ENCODE results near the gene SLC26A4.

SLC26A4 gene

DNA sequence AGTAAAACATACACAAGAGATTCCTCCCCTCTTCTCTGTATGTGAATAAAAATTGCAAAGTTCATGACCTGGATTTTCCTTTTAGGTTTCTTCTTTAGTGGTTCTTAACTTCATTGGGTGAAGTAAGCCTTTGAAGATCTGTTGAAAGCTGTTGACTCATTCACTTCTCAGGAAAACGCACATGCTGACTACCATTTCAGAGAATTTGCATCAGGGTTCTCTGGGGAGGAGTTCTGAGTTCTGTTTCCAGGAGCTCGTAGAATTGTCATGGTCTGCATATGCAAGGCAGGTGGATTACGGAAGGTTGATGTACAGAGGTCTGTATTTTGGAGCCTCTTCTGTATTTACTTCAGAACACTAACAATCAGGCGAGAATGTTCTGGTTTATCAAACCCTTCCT, 962 bp upstream of the SLC26A4 start:
- no peak overlapping the region for H3K4me3 ChIP-seq (ENCODE audit: low read depth, low read length)
- no peaks in the 10 kb centered on the region for H3K36me3 ChIP-seq (ENCODE audit: control insufficient read depth, insufficient read depth, low read length)
- peaks cover 75% of the 10 kb centered on the region for H3K27me3 ChIP-seq (ENCODE audit: control insufficient read depth, insufficient read depth, low read length)
- H3K4me1 ChIP-seq (ENCODE audit: control insufficient read depth, insufficient read depth, low read length) = 0 out of 2 replicates have a peak, but pooled peaks cover 8% of the 10 kb centered on the region
- no peaks in the 10 kb centered on the region for H3K9me3 ChIP-seq (ENCODE audit: control insufficient read depth, insufficient read depth, low read length)
- no peak overlapping the region for H3K27ac ChIP-seq (ENCODE audit: low read depth, low read length)
- H3K9ac ChIP-seq (ENCODE audit: low read depth, low read length) = no peak overlapping the region

- Histone ChIP-seq H3K27ac (ENCODE audit: low read depth, low read length) (no peak overlapping the region), H3K36me3 (ENCODE audit: control insufficient read depth, insufficient read depth, low read length) (no peaks in the 10 kb centered on the region), H3K4me1 (ENCODE audit: control insufficient read depth, insufficient read depth, low read length) (0 out of 2 replicates have a peak, but pooled peaks cover 8% of the 10 kb centered on the region), H3K9me3 (ENCODE audit: control insufficient read depth, insufficient read depth, low read length) (no peaks in the 10 kb centered on the region), H3K9ac (ENCODE audit: low read depth, low read length) (no peak overlapping the region), H3K27me3 (ENCODE audit: control insufficient read depth, insufficient read depth, low read length) (peaks cover 82% of the 10 kb centered on the region), H3K4me3 (ENCODE audit: low read depth, low read length) (peak overlapping the region; percentile 68)
These were observed 645 bp downstream of the SLC26A4 start for GRCh38 chr7:107661081-107661864.

GRCh38 chr7:107661865-107662379, 1.3 kb downstream of the SLC26A4 start:
- Histone ChIP-seq H3K4me3 (ENCODE audit: low read depth, low read length) (peak overlapping the region; percentile 68), H3K4me1 (ENCODE audit: control insufficient read depth, insufficient read depth, low read length) (0 out of 2 replicates have a peak, but pooled peaks cover 9% of the 10 kb centered on the region), H3K9me3 (ENCODE audit: control insufficient read depth, insufficient read depth, low read length) (no peaks in the 10 kb centered on the region), H3K27ac (ENCODE audit: low read depth, low read length) (no peak overlapping the region), H3K36me3 (ENCODE audit: control insufficient read depth, insufficient read depth, low read length) (no peaks in the 10 kb centered on the region), H3K9ac (ENCODE audit: low read depth, low read length) (no peak overlapping the region), H3K27me3 (ENCODE audit: control insufficient read depth, insufficient read depth, low read length) (peaks cover 82% of the 10 kb centered on the region)

DNA sequence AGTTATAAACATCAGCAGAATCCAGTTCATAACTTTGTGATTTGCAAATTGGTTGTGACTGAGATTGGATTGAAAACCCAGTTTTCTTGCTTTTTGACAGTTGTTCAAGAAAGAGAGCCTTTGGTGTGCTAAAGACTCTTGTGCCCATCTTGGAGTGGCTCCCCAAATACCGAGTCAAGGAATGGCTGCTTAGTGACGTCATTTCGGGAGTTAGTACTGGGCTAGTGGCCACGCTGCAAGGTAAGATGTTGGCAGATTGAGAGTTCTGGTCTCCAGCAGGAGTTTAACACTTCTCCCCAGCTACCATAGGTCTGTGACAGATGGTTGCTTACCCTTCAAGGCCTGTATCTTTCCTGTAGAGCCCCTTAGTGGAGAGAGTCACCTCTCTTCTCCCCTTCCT, 2.6 kb downstream of the SLC26A4 start:
- no peak overlapping the region for H3K27ac ChIP-seq (ENCODE audit: low read depth, low read length)
- no peak overlapping the region for H3K9ac ChIP-seq (ENCODE audit: low read depth, low read length)
- 0 out of 2 replicates have a peak, but pooled peaks cover 11% of the 10 kb centered on the region for H3K4me1 ChIP-seq (ENCODE audit: control insufficient read depth, insufficient read depth, low read length)
- H3K9me3 ChIP-seq (ENCODE audit: control insufficient read depth, insufficient read depth, low read length) = no peaks in the 10 kb centered on the region
- peaks cover 70% of the 10 kb centered on the region for H3K27me3 ChIP-seq (ENCODE audit: control insufficient read depth, insufficient read depth, low read length)
- H3K36me3 ChIP-seq (ENCODE audit: control insufficient read depth, insufficient read depth, low read length) = no peaks in the 10 kb centered on the region
- no peak overlapping the region for H3K4me3 ChIP-seq (ENCODE audit: low read depth, low read length)

GRCh38 chr7:107666790-107667189, 6.2 kb downstream of the SLC26A4 start:
- Histone ChIP-seq H3K4me1 (ENCODE audit: control insufficient read depth, insufficient read depth, low read length) (0 out of 2 replicates have a peak, but pooled peaks cover 2% of the 10 kb centered on the region), H3K9ac (ENCODE audit: low read depth, low read length) (no peak overlapping the region), H3K9me3 (ENCODE audit: control insufficient read depth, insufficient read depth, low read length) (no peaks in the 10 kb centered on the region), H3K4me3 (ENCODE audit: low read depth, low read length) (no peak overlapping the region), H3K36me3 (ENCODE audit: control insufficient read depth, insufficient read depth, low read length) (no peaks in the 10 kb centered on the region), H3K27me3 (ENCODE audit: control insufficient read depth, insufficient read depth, low read length) (peaks cover 34% of the 10 kb centered on the region), H3K27ac (ENCODE audit: low read depth, low read length) (no peak overlapping the region)

- Histone ChIP-seq H3K36me3 (ENCODE audit: control insufficient read depth, insufficient read depth, low read length) (no peaks in the 10 kb centered on the region), H3K9ac (ENCODE audit: low read depth, low read length) (no peak overlapping the region), H3K4me3 (ENCODE audit: low read depth, low read length) (no peak overlapping the region), H3K4me1 (ENCODE audit: control insufficient read depth, insufficient read depth, low read length) (0 out of 2 replicates have a peak, but pooled peaks cover 2% of the 10 kb centered on the region), H3K27ac (ENCODE audit: low read depth, low read length) (no peak overlapping the region), H3K9me3 (ENCODE audit: control insufficient read depth, insufficient read depth, low read length) (no peaks in the 10 kb centered on the region), H3K27me3 (ENCODE audit: control insufficient read depth, insufficient read depth, low read length) (peaks cover 29% of the 10 kb centered on the region)
These were observed 6.7 kb downstream of the SLC26A4 start for GRCh38 chr7:107667341-107667740.

- Histone ChIP-seq H3K4me1 (ENCODE audit: control insufficient read depth, insufficient read depth, low read length) (0 out of 2 replicates have a peak, but pooled peaks cover 2% of the 10 kb centered on the region), H3K27me3 (ENCODE audit: control insufficient read depth, insufficient read depth, low read length) (peaks cover 19% of the 10 kb centered on the region), H3K27ac (ENCODE audit: low read depth, low read length) (no peak overlapping the region), H3K9ac (ENCODE audit: low read depth, low read length) (no peak overlapping the region), H3K36me3 (ENCODE audit: control insufficient read depth, insufficient read depth, low read length) (no peaks in the 10 kb centered on the region), H3K9me3 (ENCODE audit: control insufficient read depth, insufficient read depth, low read length) (no peaks in the 10 kb centered on the region), H3K4me3 (ENCODE audit: low read depth, low read length) (no peak overlapping the region)
These were observed 7.7 kb downstream of the SLC26A4 start for GRCh38 chr7:107668296-107668695.

- no peaks in the 10 kb centered on the region for H3K36me3 ChIP-seq (ENCODE audit: control insufficient read depth, insufficient read depth, low read length)
- no peak overlapping the region for H3K27ac ChIP-seq (ENCODE audit: low read depth, low read length)
- H3K9ac ChIP-seq (ENCODE audit: low read depth, low read length) = no peak overlapping the region
- H3K4me3 ChIP-seq (ENCODE audit: low read depth, low read length) = no peak overlapping the region
- no peaks in the 10 kb centered on the region for H3K9me3 ChIP-seq (ENCODE audit: control insufficient read depth, insufficient read depth, low read length)
- H3K27me3 ChIP-seq (ENCODE audit: control insufficient read depth, insufficient read depth, low read length) = no peaks in the 10 kb centered on the region; the same call in 1 of the 2 replicates
- H3K4me1 ChIP-seq (ENCODE audit: control insufficient read depth, insufficient read depth, low read length) = no peaks in the 10 kb centered on the region
These were observed 11.6 kb downstream of the SLC26A4 start for GRCh38 chr7:107672183-107672582.

GRCh38 chr7:107676249-107676648, 15.6 kb downstream of the SLC26A4 start:
- peaks cover 6% of the 10 kb centered on the region; the same call in 1 of the 2 replicates for H3K4me1 ChIP-seq (ENCODE audit: control insufficient read depth, insufficient read depth, low read length)
- H3K9me3 ChIP-seq (ENCODE audit: control insufficient read depth, insufficient read depth, low read length) = no peaks in the 10 kb centered on the region
- no peak overlapping the region for H3K9ac ChIP-seq (ENCODE audit: low read depth, low read length)
- no peaks in the 10 kb centered on the region for H3K27me3 ChIP-seq (ENCODE audit: control insufficient read depth, insufficient read depth, low read length)
- no peaks in the 10 kb centered on the region for H3K36me3 ChIP-seq (ENCODE audit: control insufficient read depth, insufficient read depth, low read length)
- no peak overlapping the region for H3K27ac ChIP-seq (ENCODE audit: low read depth, low read length)
- no peak overlapping the region for H3K4me3 ChIP-seq (ENCODE audit: low read depth, low read length)

DNA sequence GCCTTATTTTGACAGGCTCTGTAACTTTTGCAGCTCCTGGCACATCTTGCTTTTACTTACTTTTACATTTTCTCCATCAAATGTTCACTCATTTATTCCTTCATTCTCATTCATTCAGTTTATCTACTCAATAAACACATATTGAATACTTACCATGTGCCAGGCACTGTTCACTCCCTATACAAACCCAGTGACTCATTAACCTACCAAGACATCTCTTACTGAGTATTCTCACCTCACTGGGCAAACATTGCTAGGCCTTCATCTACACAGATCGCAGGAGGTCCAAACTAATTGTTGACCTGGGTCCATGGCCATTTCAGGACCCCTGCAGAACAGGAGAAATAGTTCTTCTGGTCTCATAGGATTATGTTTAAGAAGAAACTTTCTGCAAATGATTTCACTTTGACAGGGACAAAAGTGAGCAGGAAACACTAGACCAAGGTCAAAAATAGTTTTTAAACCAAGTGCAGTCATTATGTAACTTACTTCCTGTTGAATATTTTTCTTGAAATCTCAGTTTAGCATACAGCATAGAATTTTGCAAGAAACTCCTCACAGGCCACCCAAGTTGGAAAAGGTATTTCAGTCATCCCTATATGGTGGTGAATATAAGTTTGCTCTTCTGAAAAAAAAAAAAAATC, 17.6 kb downstream of the SLC26A4 start:
- Histone ChIP-seq H3K4me1 (ENCODE audit: control insufficient read depth, insufficient read depth, low read length) (peaks cover 6% of the 10 kb centered on the region; the same call in 1 of the 2 replicates), H3K9ac (ENCODE audit: low read depth, low read length) (no peak overlapping the region), H3K27me3 (ENCODE audit: control insufficient read depth, insufficient read depth, low read length) (no peaks in the 10 kb centered on the region), H3K9me3 (ENCODE audit: control insufficient read depth, insufficient read depth, low read length) (no peaks in the 10 kb centered on the region), H3K36me3 (ENCODE audit: control insufficient read depth, insufficient read depth, low read length) (no peaks in the 10 kb centered on the region), H3K4me3 (ENCODE audit: low read depth, low read length) (no peak overlapping the region), H3K27ac (ENCODE audit: low read depth, low read length) (no peak overlapping the region)

GRCh38 chr7:107680478-107680877, 19.9 kb downstream of the SLC26A4 start:
- no peaks in the 10 kb centered on the region for H3K27me3 ChIP-seq (ENCODE audit: control insufficient read depth, insufficient read depth, low read length)
- no peaks in the 10 kb centered on the region for H3K36me3 ChIP-seq (ENCODE audit: control insufficient read depth, insufficient read depth, low read length)
- H3K4me1 ChIP-seq (ENCODE audit: control insufficient read depth, insufficient read depth, low read length) = peaks cover 6% of the 10 kb centered on the region; the same call in 1 of the 2 replicates
- H3K9me3 ChIP-seq (ENCODE audit: control insufficient read depth, insufficient read depth, low read length) = no peaks in the 10 kb centered on the region
- H3K27ac ChIP-seq (ENCODE audit: low read depth, low read length) = no peak overlapping the region
- H3K9ac ChIP-seq (ENCODE audit: low read depth, low read length) = no peak overlapping the region
- H3K4me3 ChIP-seq (ENCODE audit: low read depth, low read length) = no peak overlapping the region
